ENCODE measurements around the gene RERE.
A peak's percentile ranks its signal among the peaks of the same experiment; 100 is the strongest.
"Not testable (repeated sequence)": the region's sequence is repeated elsewhere in the genome, so short reads cannot be mapped to it uniquely, and the experiment has no call there.

The RERE gene

GRCh38 chr1:8822373-8823294 lies 5.2 kb upstream of the RERE start:
- no peaks in the 10 kb centered on the region for H3K36me3 ChIP-seq (ENCODE audit: insufficient read depth, low read length)
- no peaks in the 10 kb centered on the region for H3K27me3 ChIP-seq (ENCODE audit: insufficient read depth, low read length, poor library complexity)
- H3K79me2 ChIP-seq (ENCODE audit: insufficient read depth, low read length), result no peaks in the 10 kb centered on the region
- no peaks in the 10 kb centered on the region for H3K9me3 ChIP-seq (ENCODE audit: insufficient read depth, low read length, severe bottlenecking)
- no peak overlapping the region for H3K9ac ChIP-seq (ENCODE audit: low read depth, low read length)
- H3K4me1 ChIP-seq (ENCODE audit: insufficient read depth, low read length), result peaks cover 8% of the 10 kb centered on the region
- no peaks in the 10 kb centered on the region for H4K20me1 ChIP-seq (ENCODE audit: insufficient read depth, low read length)
- ATAC-seq (ENCODE audit: insufficient read depth, low read depth), result no peak
- no peak overlapping the region for H3K4me2 ChIP-seq (ENCODE audit: insufficient read depth, low read length)
- H2AFZ ChIP-seq (ENCODE audit: low read depth, low read length), result no peak overlapping the region
- DNase-seq, result no peak
- TF ChIP-seq EZH2 (IDR thresholded peaks at IDR 0.05; ENCODE audit: borderline replicate concordance, low read depth, low read length, severe bottlenecking) (no peak), CTCF (IDR thresholded peaks at IDR 0.05; ENCODE audit: borderline replicate concordance, extremely low read depth, low read length, poor library complexity, severe bottlenecking) (no peak)
- no peak overlapping the region for H3K4me3 ChIP-seq (ENCODE audit: low read depth in 1 of 2, low read length in 2 of 2)
- no peak overlapping the region for H3K27ac ChIP-seq (ENCODE audit: low read length)

GRCh38 chr1:8821084-8821483 lies 3.6 kb upstream of the RERE start:
- TF ChIP-seq EZH2 (IDR thresholded peaks at IDR 0.05; ENCODE audit: borderline replicate concordance, low read depth, low read length, severe bottlenecking) (no peak), CTCF (IDR thresholded peaks at IDR 0.05; ENCODE audit: borderline replicate concordance, extremely low read depth, low read length, poor library complexity, severe bottlenecking) (no peak)
- no peaks in the 10 kb centered on the region for H4K20me1 ChIP-seq (ENCODE audit: insufficient read depth, low read length)
- H3K4me1 ChIP-seq (ENCODE audit: insufficient read depth, low read length), result peaks cover 16% of the 10 kb centered on the region
- H3K4me2 ChIP-seq (ENCODE audit: insufficient read depth, low read length), result no peak overlapping the region
- H2AFZ ChIP-seq (ENCODE audit: low read depth, low read length), result no peak overlapping the region
- H3K27ac ChIP-seq (ENCODE audit: low read length), result no peak overlapping the region
- no peak for ATAC-seq (ENCODE audit: insufficient read depth, low read depth)
- no peaks in the 10 kb centered on the region for H3K9me3 ChIP-seq (ENCODE audit: insufficient read depth, low read length, severe bottlenecking)
- no peaks in the 10 kb centered on the region for H3K27me3 ChIP-seq (ENCODE audit: insufficient read depth, low read length, poor library complexity)
- peaks cover 13% of the 10 kb centered on the region for H3K79me2 ChIP-seq (ENCODE audit: insufficient read depth, low read length)
- H3K4me3 ChIP-seq (ENCODE audit: low read depth in 1 of 2, low read length in 2 of 2), result no peak overlapping the region
- H3K36me3 ChIP-seq (ENCODE audit: insufficient read depth, low read length), result no peaks in the 10 kb centered on the region; the same call in 1 of the 2 replicates
- H3K9ac ChIP-seq (ENCODE audit: low read depth, low read length), result no peak overlapping the region
- DNase-seq, result no peak

- Histone ChIP-seq H4K20me1 (ENCODE audit: insufficient read depth, low read length) (peaks cover 13% of the 10 kb centered on the region; the same call in 1 of the 2 replicates), H2AFZ (ENCODE audit: low read depth, low read length) (peak overlapping the region; percentile 72), H3K4me1 (ENCODE audit: insufficient read depth, low read length) (peaks cover 37% of the 10 kb centered on the region), H3K4me2 (ENCODE audit: insufficient read depth, low read length) (peak overlapping the region; percentile 69), H3K79me2 (ENCODE audit: insufficient read depth, low read length) (peaks cover 36% of the 10 kb centered on the region)
- H3K9ac ChIP-seq (ENCODE audit: low read depth, low read length); H3K27me3 ChIP-seq (ENCODE audit: insufficient read depth, low read length, poor library complexity); ATAC-seq (ENCODE audit: insufficient read depth, low read depth); DNase-seq; H3K4me3 ChIP-seq (ENCODE audit: low read depth in 1 of 2, low read length in 2 of 2); H3K9me3 ChIP-seq (ENCODE audit: insufficient read depth, low read length, severe bottlenecking); H3K27ac ChIP-seq (ENCODE audit: low read length); H3K36me3 ChIP-seq (ENCODE audit: insufficient read depth, low read length): not testable (repeated sequence)
Observed at GRCh38 chr1:8818789-8819188, 1.3 kb upstream of the RERE start.

- Histone ChIP-seq H3K4me3 (ENCODE audit: low read depth in 1 of 2, low read length in 2 of 2) (peak overlapping the region; percentile 70 to 91), H3K27me3 (ENCODE audit: insufficient read depth, low read length, poor library complexity) (no peaks in the 10 kb centered on the region), H3K4me2 (ENCODE audit: insufficient read depth, low read length) (peak overlapping the region; percentile 69), H3K9me3 (ENCODE audit: insufficient read depth, low read length, severe bottlenecking) (no peaks in the 10 kb centered on the region), H3K9ac (ENCODE audit: low read depth, low read length) (peak overlapping the region; percentile 94), H3K27ac (ENCODE audit: low read length) (peak overlapping the region; percentile 75), H3K4me1 (ENCODE audit: insufficient read depth, low read length) (peaks cover 37% of the 10 kb centered on the region), H2AFZ (ENCODE audit: low read depth, low read length) (peak overlapping the region; percentile 72), H3K36me3 (ENCODE audit: insufficient read depth, low read length) (no peaks in the 10 kb centered on the region; the same call in 1 of the 2 replicates), H4K20me1 (ENCODE audit: insufficient read depth, low read length) (peaks cover 13% of the 10 kb centered on the region; the same call in 1 of the 2 replicates), H3K79me2 (ENCODE audit: insufficient read depth, low read length) (peaks cover 40% of the 10 kb centered on the region)
- TF ChIP-seq EZH2 (IDR thresholded peaks at IDR 0.05; ENCODE audit: borderline replicate concordance, low read depth, low read length, severe bottlenecking), result no peak
- no peak for TF ChIP-seq CTCF (IDR thresholded peaks at IDR 0.05; ENCODE audit: borderline replicate concordance, extremely low read depth, low read length, poor library complexity, severe bottlenecking)
- ATAC-seq (ENCODE audit: insufficient read depth, low read depth), result no peak
- DNase-seq, result no peak
Observed at GRCh38 chr1:8818325-8818775, 910 bp upstream of the RERE start.
